H1 (cell line): Measurements from ENCODE around the gene C17orf107. TPM values are rescaled to one million over a fixed set of nuclear protein-coding genes. Genes with fewer than 3 reads are reported as not detected.
A peak's percentile ranks its signal among the peaks of the same experiment; 100 is the strongest.

ENCODE experiments used
- POLR2AphosphoS5 ChIP-seq: IDR thresholded peaks from 2 replicates; pipeline ENCODE4 v1.6.1; 2011; ENCODE audit warnings: low read depth, low read length
- RAD21 ChIP-seq, 2 experiments: IDR thresholded peaks in 1 of 2; conservative IDR thresholded peaks in 1 of 2; 2 replicates each; pipeline ENCODE4 v1.6.1; 2011; ENCODE audit warnings: low read depth in 2 of 2, low read length in 2 of 2, improper control_type of control experiment in 1 of 2, inconsistent platforms in 1 of 2, mild to moderate bottlenecking in 1 of 2, moderate library complexity in 1 of 2
- TAF7 ChIP-seq: optimal IDR thresholded peaks from 2 replicates; pipeline ENCODE3; 2011; ENCODE audit warnings: low read depth, mild to moderate bottlenecking, inconsistent platforms, low read length, moderate library complexity, borderline replicate concordance
- polyA plus RNA-seq, 7 experiments: library from polyadenylated mRNA; depleted of rRNA in 3 of 7; stranded (reverse) in 5 of 7; unstranded in 2 of 7; fragments of >200 nt in 5 of 7; fragments of 200-250 nt in 2 of 7; gene quantifications; 1 replicate in 5 of 7; 2 replicates in 1 of 7; 4 replicates in 1 of 7; pipeline versions ENCODE4 v1.2.1 to v1.2.3, GENCODE V29; 2011 to 2013; ENCODE audit warnings: missing spikeins in 2 of 7, mixed read lengths in 2 of 7
- total RNA-seq: library from RNA; stranded (reverse); fragmentation: NEBNext Ultra II Directional; extraction: Animal tissue kit (Norgen Biotek cat#: 25700); gene quantifications from 2 replicates; pipeline ENCODE4 v1.2.1, GENCODE V29; 2021

The C17orf107 gene
- total and polyA plus RNA-seq, 2 of the 8 experiments (the other 6 are each of a cell fraction or from before 2014, with no cell fraction given), result 0.39 to 0.45 TPM

- TF ChIP-seq TAF7 (no peak), RAD21 (IDR thresholded peaks at IDR 0.05 in 1 of 2, conservative IDR thresholded peaks at IDR 0.05 in 1 of 2; ENCODE audit: low read depth in 2 of 2, low read length in 2 of 2) (no peak), POLR2AphosphoS5 (peak; percentile 43; the same call in 1 of the 2 replicates)
Measured at GRCh38 chr17:4942760-4943508, 43.6 kb downstream of the C17orf107 start (continued).
